Right ventricle myocardium superior (tissue), 1 donor: ENCODE results near the gene ERMN. TPM values are rescaled to one million over a fixed set of nuclear protein-coding genes. Genes with fewer than 3 reads are reported as not detected.
A peak's percentile ranks its signal among the peaks of the same experiment; 100 is the strongest.
"Not testable (repeated sequence)": the region's sequence is repeated elsewhere in the genome, so short reads cannot be mapped to it uniquely, and the experiment has no call there.

ENCODE experiments used
- ATAC-seq: fragments of 200-7000 bp; cut with Tn5 transposase; one replicate; pipeline ENCODE4 v1.9.1; 2020; ENCODE audit warnings: mild to moderate bottlenecking; ENCODE audit not compliant: poor library complexity
- DNase-seq: peaks from one replicate; pipeline ENCODE4 v3.0.0-alpha.2; 2020
- intact Hi-C: fragments of 100-400 bp; cut with DNase I; formaldehyde crosslinking; loops from one replicate; pipeline ENCODE4 v1.11.2; 2022
- total RNA-seq: library from RNA; stranded (reverse); fragmentation: NEBNext Ultra II Directional; extraction: Animal tissue kit (Norgen Biotek cat#: 25700); gene quantifications from one replicate; pipeline ENCODE4 v1.2.1, GENCODE V29; 2021
- donor health status: DM: no; HTN: yes; CAD: no; lungs with severe emphysema.

ERMN gene
- total RNA-seq, 1 donor from 2014 or later, result not detected

- ATAC-seq (no peak), DNase-seq (no peak)
- intact Hi-C loops, result loop anchor here (10.0 kb wide), 2 partner anchors 290 to 710 kb away; no protein-coding TSS in a partner anchor
Observed at GRCh38 chr2:157304811-157305722, 20.6 kb downstream of the ERMN start.

GRCh38 chr2:157303612-157304011 is 22.0 kb downstream of the ERMN start:
- intact Hi-C loops, result loop anchor here (10.0 kb wide), 2 partner anchors 291 to 711 kb away; no protein-coding TSS in a partner anchor
- no peak for ATAC-seq
- no peak for DNase-seq

- DNase-seq, result no peak
- ATAC-seq, result peak; percentile 83
- intact Hi-C loops, result loop anchor here (10.0 kb wide), 2 partner anchors 292 to 712 kb away; no protein-coding TSS in a partner anchor
Observed at GRCh38 chr2:157302492-157303099, 23.0 kb downstream of the ERMN start.

- intact Hi-C loops, result loop anchor here (10.0 kb wide), 2 partner anchors 293 to 713 kb away; no protein-coding TSS in a partner anchor
- no peak for ATAC-seq
Observed at GRCh38 chr2:157301307-157301706, 24.3 kb downstream of the ERMN start.

GRCh38 chr2:157296958-157297357 is 28.7 kb downstream of the ERMN start:
- DNase-seq (no peak), ATAC-seq (no peak)

More at GRCh38 chr2:157301307-157301706, 24.3 kb downstream of the ERMN start:
- no peak for DNase-seq

GRCh38 chr2:157296490-157296889 is 29.1 kb downstream of the ERMN start:
- ATAC-seq (no peak), DNase-seq (no peak)
- intact Hi-C loops, result no loop called here

More at GRCh38 chr2:157296958-157297357, 28.7 kb downstream of the ERMN start:
- intact Hi-C loops, result no loop called here

GRCh38 chr2:157292853-157293252 is 32.8 kb downstream of the ERMN start:
- ATAC-seq, result no peak
- intact Hi-C loops, result no loop called here
- DNase-seq, result no peak

- DNase-seq (no peak), ATAC-seq (no peak)
- intact Hi-C loops, result no loop called here
Observed at GRCh38 chr2:157291018-157291417, 34.6 kb downstream of the ERMN start.

GRCh38 chr2:157290525-157290924 is 35.1 kb downstream of the ERMN start:
- ATAC-seq (no peak), DNase-seq (no peak)
- intact Hi-C loops, result no loop called here

- intact Hi-C loops, result no loop called here
- ATAC-seq (no peak), DNase-seq (no peak)
Observed at GRCh38 chr2:157287160-157287559, 38.5 kb downstream of the ERMN start.

GRCh38 chr2:157283468-157283867 is 42.2 kb downstream of the ERMN start:
- DNase-seq, result no peak
- intact Hi-C loops, result no loop called here
- ATAC-seq, result no peak

- ATAC-seq (no peak), DNase-seq (no peak)
- intact Hi-C loops, result no loop called here
Observed at GRCh38 chr2:157281316-157281715, 44.3 kb downstream of the ERMN start.

- DNase-seq, intact Hi-C loops: not testable (repeated sequence)
Observed at GRCh38 chr2:157279311-157279710, 46.3 kb downstream of the ERMN start.

GRCh38 chr2:157271590-157272203 is 53.9 kb downstream of the ERMN start:
- DNase-seq, result no peak
- intact Hi-C loops, result no loop called here
- no peak for ATAC-seq

More at GRCh38 chr2:157279311-157279710, 46.3 kb downstream of the ERMN start:
- not testable (repeated sequence) for ATAC-seq

- no peak for ATAC-seq
Observed at GRCh38 chr2:157269922-157270321, 55.7 kb downstream of the ERMN start.

GRCh38 chr2:157269060-157269459 is 56.6 kb downstream of the ERMN start:
- DNase-seq (no peak), ATAC-seq (no peak)
- intact Hi-C loops, result no loop called here

More at GRCh38 chr2:157269922-157270321, 55.7 kb downstream of the ERMN start:
- intact Hi-C loops, result no loop called here
- no peak for DNase-seq
